H1 (cell line): ENCODE data around the gene IDH2. TPM values are rescaled to one million over a fixed set of nuclear protein-coding genes. Genes with fewer than 3 reads are reported as not detected.

Source experiments
- CTCF ChIA-PET: fragments of 300-600 bp; sonication (Branson Sonifier 250); formaldehyde crosslinking; loops from one replicate; lab custom pipeline; 2021; ENCODE audit not compliant: partially characterized antibody; lab: Charles Lee
- POLR2A ChIA-PET: fragments of 300-600 bp; sonication (Branson Sonifier 250); formaldehyde crosslinking; loops from one replicate; lab custom pipeline; 2021; ENCODE audit warnings: inconsistent platforms; ENCODE audit not compliant: partially characterized antibody; lab: Charles Lee
- DNase-seq, 2 experiments: peaks; one replicate each; pipeline versions ENCODE4 v3.0.0 to v3.0.0-alpha.2; 2010 to 2022; ENCODE audit warnings: low spot score in 2 of 2, low read depth in 1 of 2, mixed read lengths in 1 of 2
- FAIRE-seq: peaks from 2 replicates; lab custom pipeline; 2011; peaks lifted over from hg19 to GRCh38; lab: Jason Lieb, UNC
- H2AFZ ChIP-seq: 2 replicates; pipeline ENCODE4 v1.8.1; 2012; ENCODE audit warnings: low read length, inconsistent platforms
- H2AK5ac ChIP-seq: 2 replicates; pipeline ENCODE4 v1.6.1; 2013; ENCODE audit warnings: low read depth, low read length
- H2BK120ac ChIP-seq: replicated peaks from 2 replicates; pipeline ENCODE3; 2013; ENCODE audit warnings: low read depth, low read length, inconsistent platforms
- H2BK12ac ChIP-seq: 2 replicates; pipeline ENCODE4 v1.6.1; 2013; ENCODE audit warnings: low read depth, low read length
- H2BK15ac ChIP-seq: 2 replicates; pipeline ENCODE4 v1.6.1; 2013; ENCODE audit warnings: low read length
- H2BK20ac ChIP-seq: 2 replicates; pipeline ENCODE4 v1.6.1; 2013; ENCODE audit warnings: low read length
- H2BK5ac ChIP-seq: 2 replicates; pipeline ENCODE4 v1.6.1; 2013; ENCODE audit warnings: low read depth, low read length
- H3K14ac ChIP-seq: 2 replicates; pipeline ENCODE4 v1.6.1; 2013; ENCODE audit warnings: inconsistent platforms; ENCODE audit not compliant: insufficient read length
- H3K18ac ChIP-seq: 2 replicates; pipeline ENCODE4 v1.6.1; 2013; ENCODE audit warnings: low read length; ENCODE audit errors: extremely low read depth
- H3K23ac ChIP-seq: 2 replicates; pipeline ENCODE4 v1.6.1; 2013; ENCODE audit warnings: inconsistent platforms; ENCODE audit not compliant: insufficient read length
- H3K23me2 ChIP-seq: 2 replicates; pipeline ENCODE4 v1.6.1; 2013; ENCODE audit warnings: low read depth, low read length
- H3K27ac ChIP-seq: 2 replicates; pipeline ENCODE4 v1.6.1; 2011; ENCODE audit warnings: low read depth, low read length, inconsistent platforms
- H3K27me3 ChIP-seq, 4 experiments: replicated peaks in 1 of 4; 1 replicate in 1 of 4; 2 replicates in 3 of 4; pipeline versions ENCODE4 v1.6.1 to v1.8.1; 2011 to 2013; ENCODE audit warnings: low read length in 3 of 4, mild to moderate bottlenecking in 3 of 4, inconsistent platforms in 2 of 4, mixed read lengths in 2 of 4, moderate library complexity in 1 of 4; ENCODE audit not compliant: control insufficient read depth in 3 of 4, insufficient read depth in 3 of 4; ENCODE audit errors: extremely low read depth in 1 of 4
- H3K36me3 ChIP-seq, 4 experiments: 2 replicates each; pipeline versions ENCODE4 v1.6.1 to v1.8.1; 2011 to 2013; ENCODE audit warnings: mild to moderate bottlenecking in 4 of 4, low read length in 3 of 4, moderate library complexity in 2 of 4, control low read depth in 1 of 4, inconsistent platforms in 1 of 4; ENCODE audit not compliant: insufficient read depth in 4 of 4, control insufficient read depth in 2 of 4
- H3K4ac ChIP-seq: replicated peaks from 2 replicates; pipeline ENCODE3; 2013; ENCODE audit warnings: low read length, low read depth, mixed read lengths, inconsistent platforms; ENCODE audit not compliant: insufficient read length
- H3K4me1 ChIP-seq, 4 experiments: replicated peaks in 1 of 4; 1 replicate in 1 of 4; 2 replicates in 3 of 4; pipeline versions ENCODE4 v1.6.1 to v1.8.1; 2011 to 2013; ENCODE audit warnings: low read length in 3 of 4, inconsistent platforms in 2 of 4, mixed read lengths in 1 of 4; ENCODE audit not compliant: insufficient read depth in 4 of 4, control insufficient read depth in 3 of 4
- H3K4me2 ChIP-seq, 2 experiments: 2 replicates each; pipeline versions ENCODE4 v1.6.1 to v1.8.1; 2011 to 2013; ENCODE audit warnings: low read depth in 2 of 2, low read length in 2 of 2, control low read depth in 1 of 2, inconsistent platforms in 1 of 2, mild to moderate bottlenecking in 1 of 2; ENCODE audit not compliant: insufficient read depth in 1 of 2
- H3K4me3 ChIP-seq, 4 experiments: fragments of 200-600, 300-600 bp in 1 of 4; sonication (generic), shearing (Covaris generic), sonication (Bioruptor Twin) in 1 of 4; 2 replicates each; pipeline versions ENCODE4 v1.5.1 to v1.8.1; 2011 to 2016; ENCODE audit warnings: low read length in 4 of 4, low read depth in 3 of 4, control low read depth in 2 of 4, inconsistent platforms in 2 of 4, mild to moderate bottlenecking in 2 of 4, mixed read lengths in 1 of 4, moderate library complexity in 1 of 4; ENCODE audit not compliant: insufficient read depth in 2 of 4; ENCODE audit errors: extremely low read depth in 1 of 4
- H3K56ac ChIP-seq: replicated peaks from 2 replicates; pipeline ENCODE3; 2013; ENCODE audit warnings: low read depth, mild to moderate bottlenecking, mixed read lengths, low read length, inconsistent platforms; ENCODE audit not compliant: insufficient read length
- H3K79me1 ChIP-seq: 2 replicates; pipeline ENCODE4 v1.6.1; 2013; ENCODE audit warnings: low read depth, low read length, control low read depth
- H3K79me2 ChIP-seq, 2 experiments: 2 replicates each; pipeline versions ENCODE4 v1.6.1 to v1.8.1; 2012 to 2013; ENCODE audit warnings: low read length in 2 of 2, mild to moderate bottlenecking in 2 of 2, inconsistent platforms in 1 of 2; ENCODE audit not compliant: insufficient read depth in 2 of 2, control insufficient read depth in 1 of 2
- H3K9ac ChIP-seq, 4 experiments: replicated peaks in 1 of 4; 1 replicate in 1 of 4; 2 replicates in 3 of 4; pipeline versions ENCODE4 v1.6.1 to v1.8.1; 2011 to 2013; ENCODE audit warnings: low read depth in 3 of 4, low read length in 3 of 4, control low read depth in 2 of 4, mild to moderate bottlenecking in 2 of 4, moderate library complexity in 2 of 4, inconsistent platforms in 1 of 4; ENCODE audit errors: extremely low read depth in 1 of 4
- H3K9me3 ChIP-seq, 2 experiments: 2 replicates each; pipeline versions ENCODE4 v1.6.1 to v1.8.1; 2012 to 2013; ENCODE audit warnings: mild to moderate bottlenecking in 2 of 2, moderate library complexity in 2 of 2, control low read depth in 1 of 2, inconsistent platforms in 1 of 2, low read depth in 1 of 2, low read length in 1 of 2, mixed read lengths in 1 of 2; ENCODE audit not compliant: insufficient read depth in 2 of 2
- H4K20me1 ChIP-seq, 2 experiments: replicated peaks in 1 of 2; 2 replicates each; pipeline versions ENCODE3 to v1.8.1; 2011 to 2013; ENCODE audit warnings: inconsistent platforms in 2 of 2, low read length in 2 of 2, mild to moderate bottlenecking in 1 of 2; ENCODE audit not compliant: insufficient read depth in 2 of 2, control insufficient read depth in 1 of 2
- H4K5ac ChIP-seq: 2 replicates; pipeline ENCODE4 v1.6.1; 2013; ENCODE audit warnings: low read length, low read depth, mixed read lengths, inconsistent platforms; ENCODE audit not compliant: insufficient read length
- H4K8ac ChIP-seq: 2 replicates; pipeline ENCODE4 v1.8.0; 2013; ENCODE audit warnings: mild to moderate bottlenecking, moderate library complexity, low read length, inconsistent platforms; ENCODE audit not compliant: insufficient read depth; ENCODE audit errors: extremely low read depth
- H4K91ac ChIP-seq: replicated peaks from 2 replicates; pipeline ENCODE3; 2013; ENCODE audit warnings: low read length, mixed read lengths, inconsistent platforms; ENCODE audit not compliant: insufficient read length
- ASH2L ChIP-seq: fragments of 200-600, 300-600 bp; sonication (generic); IDR thresholded peaks from one replicate; pipeline ENCODE4 v1.7.1; 2017; ENCODE audit warnings: low read length
- CHD1 ChIP-seq: IDR thresholded peaks from 2 replicates; pipeline ENCODE4 v1.6.1; 2012; ENCODE audit warnings: low read depth, low read length, improper control_type of control experiment
- EP300 ChIP-seq, 2 experiments: IDR thresholded peaks; 1 replicate in 1 of 2; 2 replicates in 1 of 2; pipeline ENCODE4 v1.6.1; 2011 to 2012; ENCODE audit warnings: low read depth in 2 of 2, low read length in 2 of 2, mild to moderate bottlenecking in 2 of 2, borderline replicate concordance in 1 of 2, inconsistent platforms in 1 of 2, moderate library complexity in 1 of 2
- JUN ChIP-seq: IDR thresholded peaks from 2 replicates; pipeline ENCODE4 v1.6.1; 2011; ENCODE audit warnings: low read depth, mild to moderate bottlenecking, improper control_type of control experiment, low read length
- KDM4A ChIP-seq: IDR thresholded peaks from one replicate; pipeline ENCODE4 v1.7.1; 2012; ENCODE audit warnings: low read depth, mild to moderate bottlenecking, moderate library complexity, low read length, inconsistent platforms; ENCODE audit not compliant: severe bottlenecking
- NRF1 ChIP-seq: IDR thresholded peaks from 2 replicates; pipeline ENCODE4 v1.6.1; 2011; ENCODE audit warnings: mild to moderate bottlenecking, low read depth, low read length, improper control_type of control experiment
- PHF8 ChIP-seq: fragments of 200-600 bp; sonication (generic); conservative IDR thresholded peaks from 2 replicates; pipeline ENCODE4 v1.7.1; 2012; ENCODE audit warnings: low read depth, mild to moderate bottlenecking, inconsistent platforms, low read length, moderate library complexity
- RNF2 ChIP-seq: fragments of 200-900, 300-1000 bp; sonication (generic); IDR thresholded peaks from 2 replicates; pipeline ENCODE4 v1.7.1; 2016; ENCODE audit warnings: borderline replicate concordance, low read depth, mild to moderate bottlenecking, antibody characterized with exemption, low read length; ENCODE audit not compliant: poor library complexity, severe bottlenecking; ENCODE audit errors: missing control alignments
- SIX5 ChIP-seq: IDR thresholded peaks from 2 replicates; pipeline ENCODE4 v1.6.1; 2011; ENCODE audit warnings: mild to moderate bottlenecking, low read depth, low read length
- TAF7 ChIP-seq: optimal IDR thresholded peaks from 2 replicates; pipeline ENCODE3; 2011; ENCODE audit warnings: low read depth, mild to moderate bottlenecking, inconsistent platforms, low read length, moderate library complexity, borderline replicate concordance
- TCF12 ChIP-seq: IDR thresholded peaks from 2 replicates; pipeline ENCODE4 v1.6.1; 2011; ENCODE audit warnings: low read depth, mild to moderate bottlenecking, low read length
- TEAD4 ChIP-seq: IDR thresholded peaks from 2 replicates; pipeline ENCODE4 v1.6.1; 2012; ENCODE audit warnings: low read depth, low read length, inconsistent platforms, mixed read lengths
- YY1 ChIP-seq: IDR thresholded peaks from 2 replicates; pipeline ENCODE4 v1.6.1; 2011; ENCODE audit warnings: low read depth, mild to moderate bottlenecking, low read length
- WGBS, 2 experiments: shearing (Covaris generic) in 1 of 2; methylation state at CpG; one replicate each; pipeline versions ENCODE4 v1.1.6 to v1.1.7; 2013 to 2015; ENCODE audit warnings: low lambda C conversion rate in 2 of 2, mixed read lengths in 2 of 2, inconsistent platforms in 1 of 2, low coverage in 1 of 2, missing lambda C conversion rate in 1 of 2; ENCODE audit not compliant: insufficient replicate concordance in 2 of 2, insufficient coverage in 1 of 2, insufficient read length in 1 of 2; ENCODE audit errors: extremely low coverage in 1 of 2, missing lambda C conversion rate in 1 of 2; 5-methylcytosine and 5-hydroxymethylcytosine counted together
- polyA plus RNA-seq, 7 experiments: library from polyadenylated mRNA; depleted of rRNA in 3 of 7; stranded (reverse) in 5 of 7; unstranded in 2 of 7; fragments of >200 nt in 5 of 7; fragments of 200-250 nt in 2 of 7; gene quantifications; 1 replicate in 5 of 7; 2 replicates in 1 of 7; 4 replicates in 1 of 7; pipeline versions ENCODE4 v1.2.1 to v1.2.3, GENCODE V29; 2011 to 2013; ENCODE audit warnings: missing spikeins in 2 of 7, mixed read lengths in 2 of 7
- total RNA-seq: library from RNA; stranded (reverse); fragmentation: NEBNext Ultra II Directional; extraction: Animal tissue kit (Norgen Biotek cat#: 25700); gene quantifications from 2 replicates; pipeline ENCODE4 v1.2.1, GENCODE V29; 2021

IDH2 gene
- total and polyA plus RNA-seq, 2 of the 8 experiments (the other 6 are each of a cell fraction or from before 2014, with no cell fraction given), result 64.2 to 84.6 TPM

GRCh38 chr15:90058308-90058707 is 44.0 kb downstream of the IDH2 start:
- Histone ChIP-seq H4K20me1 (no peaks in the 10 kb centered on the region), H2BK5ac (no peak overlapping the region), H3K23ac (no peak overlapping the region), H3K4me2 (no peak overlapping the region), H2BK20ac (no peak overlapping the region), H4K8ac (no peak overlapping the region), H3K9me3 (no peaks in the 10 kb centered on the region; a peak in 1 of 4 replicates), H2AFZ (no peak overlapping the region), H3K4me3 (no peak overlapping the region), H2AK5ac (no peak overlapping the region), H3K14ac (no peak overlapping the region), H4K5ac (no peak overlapping the region), H4K91ac (no peak overlapping the region), H2BK15ac (no peak overlapping the region), H3K18ac (no peak overlapping the region), H3K23me2 (no peaks in the 10 kb centered on the region), H3K4ac (no peak overlapping the region), H3K56ac (no peak overlapping the region), H3K79me1 (peaks cover 17% of the 10 kb centered on the region), H2BK12ac (no peak overlapping the region), H3K27ac (no peak overlapping the region), H3K4me1 (peaks cover 8 to 48% (median 27%) of the 10 kb centered on the region in 4 experiments), H3K9ac (no peak overlapping the region), H3K79me2 (0 out of 4 replicates have a peak, but pooled peaks cover 0 to 2% of the 10 kb centered on the region in 2 experiments), H2BK120ac (no peak overlapping the region), H3K36me3 (no peaks in the 10 kb centered on the region), H3K27me3 (no peaks in the 10 kb centered on the region)
- POLR2A ChIA-PET, result interaction anchor here (0.5 kb wide), 1 partner anchor 8 kb away, joined by 3 read pairs; no protein-coding TSS in a partner anchor
- CTCF ChIA-PET, result interaction anchor here (1.2 kb wide), 1 partner anchor 163 kb away, joined by 3 read pairs; no protein-coding TSS in a partner anchor
- DNase-seq (no peak), FAIRE-seq (no peak)
- WGBS, 2 experiments, result 90% methylated on average over 4 of the region's 4 CpGs; no CpG with 5 or more reads in 1 of the 2 experiments
- TF ChIP-seq SIX5, result no peak
- no peak for TF ChIP-seq YY1
- no peak for TF ChIP-seq NRF1
- no peak for TF ChIP-seq PHF8
- TF ChIP-seq JUN, result no peak
- no peak for TF ChIP-seq RNF2
- no peak for TF ChIP-seq EP300 (IDR thresholded peaks at IDR 0.05; ENCODE audit: borderline replicate concordance in 1 of 2, low read depth in 2 of 2, low read length in 2 of 2)
- TF ChIP-seq ASH2L, result no peak
- TF ChIP-seq TAF7, result no peak
- no peak for TF ChIP-seq KDM4A
- no peak for TF ChIP-seq CHD1
- no peak for TF ChIP-seq TEAD4
- TF ChIP-seq TCF12, result no peak
